ENCODE measurements around the gene SPECC1L.

The SPECC1L gene

GRCh38 chr22:24401931-24402367 lies 131.3 kb downstream of the SPECC1L start:
- no peak for DNase-seq

- DNase-seq = no peak
Measured at GRCh38 chr22:24402460-24403192, 132.0 kb downstream of the SPECC1L start.

- no peak for DNase-seq
Measured at GRCh38 chr22:24403346-24403745, 132.7 kb downstream of the SPECC1L start.

GRCh38 chr22:24404561-24405275 lies 134.1 kb downstream of the SPECC1L start:
- DNase-seq = no peak

- no peak for DNase-seq
Measured at GRCh38 chr22:24405631-24406321, 135.1 kb downstream of the SPECC1L start.

- no peak for DNase-seq
Measured at GRCh38 chr22:24406322-24407277, 136.0 kb downstream of the SPECC1L start.

- DNase-seq = no peak
Measured at GRCh38 chr22:24407278-24407665, 136.6 kb downstream of the SPECC1L start.

- DNase-seq = no peak
Measured at GRCh38 chr22:24407884-24408283, 137.3 kb downstream of the SPECC1L start.

- no peak for DNase-seq
Measured at GRCh38 chr22:24408630-24409029, 138.0 kb downstream of the SPECC1L start.

GRCh38 chr22:24409707-24410106 lies 139.1 kb downstream of the SPECC1L start:
- no peak for DNase-seq

- no peak for DNase-seq
Measured at GRCh38 chr22:24410110-24410856, 139.7 kb downstream of the SPECC1L start.

GRCh38 chr22:24411256-24412004 lies 140.8 kb downstream of the SPECC1L start:
- no peak for DNase-seq

- DNase-seq = no peak
Measured at GRCh38 chr22:24412274-24412673, 141.6 kb downstream of the SPECC1L start.

- no peak for DNase-seq
Measured at GRCh38 chr22:24413271-24413670, 142.6 kb downstream of the SPECC1L start.

- no peak for DNase-seq
Measured at GRCh38 chr22:24413736-24414385, 143.2 kb downstream of the SPECC1L start.

GRCh38 chr22:24414523-24414922 lies 143.9 kb downstream of the SPECC1L start:
- DNase-seq = no peak

- no peak for DNase-seq
Measured at GRCh38 chr22:24414984-24415945, 144.6 kb downstream of the SPECC1L start.

- no peak for DNase-seq
Measured at GRCh38 chr22:24416095-24416494, 145.5 kb downstream of the SPECC1L start.

GRCh38 chr22:24416611-24417010 lies 146.0 kb downstream of the SPECC1L start:
- DNase-seq = no peak
